GM18505 (cell line): Measurements from ENCODE around the gene ERVK3-1.
"Not testable (repeated sequence)": the region's sequence is repeated elsewhere in the genome, so short reads cannot be mapped to it uniquely, and the experiment has no call there.

ENCODE experiments used
- ATAC-seq: cut with Tn5 transposase; IDR thresholded peaks from one replicate; pipeline ENCODE4 v1.9.1; 2021; ENCODE audit not compliant: unreplicated experiment
- POLR2A ChIP-seq: IDR thresholded peaks from 4 replicates; pipeline ENCODE4 v1.6.1; 2011; ENCODE audit warnings: borderline replicate concordance; ENCODE audit not compliant: insufficient read depth, insufficient read length; ENCODE audit errors: extremely low read depth

Gene ERVK3-1

GRCh38 chr19:58279042-58279924 lies 25.9 kb upstream of the ERVK3-1 start:
- ATAC-seq, result peak; percentile 27
- no peak for TF ChIP-seq POLR2A

GRCh38 chr19:58279925-58280316 lies 25.3 kb upstream of the ERVK3-1 start:
- no peak for TF ChIP-seq POLR2A
- ATAC-seq, result no peak

DNA sequence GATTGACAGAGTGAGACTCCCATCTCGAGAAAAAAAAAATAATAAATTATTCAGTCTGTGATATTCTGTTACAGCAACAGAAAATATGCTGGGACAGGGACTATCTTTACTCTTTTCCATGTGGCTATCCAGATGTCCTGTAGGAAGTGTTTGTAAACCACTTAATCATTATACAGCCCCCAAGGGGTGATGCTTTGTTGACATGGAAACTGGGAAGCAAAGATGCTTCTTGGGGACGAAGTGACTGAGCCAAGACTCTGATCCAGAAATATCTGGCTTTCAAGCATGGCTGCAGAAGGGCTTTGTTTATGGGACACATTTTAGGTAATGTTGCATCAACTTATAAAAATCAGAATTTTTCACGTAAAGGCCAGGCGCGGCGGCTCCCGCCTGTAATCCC lies 21.0 kb upstream of the ERVK3-1 start:
- no peak for ATAC-seq
- no peak for TF ChIP-seq POLR2A

DNA sequence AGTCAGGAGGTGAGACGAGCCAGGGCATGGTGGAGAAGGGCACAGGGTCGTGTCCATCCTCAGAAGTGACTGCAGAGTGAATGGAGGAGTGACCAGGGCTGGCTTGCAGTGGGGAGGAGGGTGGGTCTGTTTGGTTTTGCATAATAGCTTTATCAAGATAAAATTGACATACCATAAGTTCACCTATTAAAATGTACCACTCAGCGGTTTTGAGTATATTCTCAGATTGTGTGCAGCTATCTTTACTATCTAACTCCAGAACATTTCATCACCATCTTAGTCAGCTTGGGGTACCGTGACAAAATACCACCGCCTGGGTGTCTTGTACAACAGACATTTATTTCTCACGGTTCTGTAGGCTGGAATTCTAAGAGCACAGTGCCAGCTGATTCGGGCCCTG lies 13.2 kb upstream of the ERVK3-1 start:
- no peak for TF ChIP-seq POLR2A
- ATAC-seq, result no peak

GRCh38 chr19:58294743-58295374 lies 10.3 kb upstream of the ERVK3-1 start:
- no peak for TF ChIP-seq POLR2A
- no peak for ATAC-seq

DNA sequence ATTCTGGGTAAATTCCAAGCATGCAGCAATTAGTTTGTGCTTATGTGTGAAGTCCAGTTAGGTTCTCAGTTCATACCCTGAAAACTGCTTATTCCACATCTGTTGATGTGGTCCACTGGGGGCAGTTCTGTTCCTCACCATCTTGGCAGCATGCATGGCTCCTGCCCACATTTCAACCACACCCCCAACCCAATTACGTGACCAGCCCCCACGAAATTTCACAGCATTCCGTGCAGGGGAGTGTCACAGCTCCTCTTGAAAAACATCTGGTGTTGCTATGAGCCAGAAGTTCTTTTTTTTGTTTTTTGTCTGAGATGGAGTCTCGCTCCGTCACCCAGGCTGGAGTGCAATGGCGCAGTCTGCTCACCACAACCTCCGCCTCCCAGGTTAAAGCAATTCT lies 9.1 kb upstream of the ERVK3-1 start:
- no peak for ATAC-seq
- no peak for TF ChIP-seq POLR2A

DNA sequence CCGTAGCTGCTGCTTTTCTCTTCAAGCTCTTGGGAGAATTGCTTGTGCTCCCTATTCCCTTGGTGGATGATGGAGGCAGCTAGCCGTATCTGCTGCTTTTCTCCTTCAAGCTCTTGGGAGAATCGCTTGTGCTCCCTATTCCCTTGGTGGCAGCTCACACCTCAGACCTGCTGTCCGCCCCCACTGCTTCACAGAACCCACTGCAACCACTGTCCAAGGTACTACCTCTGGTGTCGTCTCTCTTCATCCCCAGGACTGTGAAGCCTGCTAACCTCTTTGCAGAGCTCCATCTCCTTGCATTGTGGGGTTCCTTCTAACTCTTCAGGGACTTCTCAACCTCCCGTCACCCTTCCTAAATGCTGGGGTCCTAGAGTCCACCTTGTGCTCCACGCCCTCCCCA lies 4.6 kb upstream of the ERVK3-1 start:
- no peak for ATAC-seq
- TF ChIP-seq POLR2A, result no peak

GRCh38 chr19:58304255-58304654 lies 922 bp upstream of the ERVK3-1 start:
- ATAC-seq, result no peak
- no peak for TF ChIP-seq POLR2A

DNA sequence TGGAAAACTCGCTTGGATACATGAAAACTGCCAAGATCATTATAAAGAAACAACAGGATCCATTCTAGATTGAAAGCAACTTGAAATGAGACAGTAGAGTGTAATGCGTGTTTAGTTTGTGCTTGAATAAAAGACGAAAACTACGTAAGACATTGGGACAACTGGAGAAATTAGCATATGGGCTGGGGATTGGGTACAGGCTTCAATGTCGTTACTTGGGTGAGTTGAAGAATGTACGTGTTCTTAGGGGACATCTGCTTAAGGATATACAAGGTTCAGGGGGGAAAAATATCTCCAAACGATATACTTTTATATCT lies 471 bp upstream of the ERVK3-1 start:
- no peak for TF ChIP-seq POLR2A
- ATAC-seq, result no peak

- no peak for TF ChIP-seq POLR2A
Observed at GRCh38 chr19:58305932-58306323, 751 bp downstream of the ERVK3-1 start.

DNA sequence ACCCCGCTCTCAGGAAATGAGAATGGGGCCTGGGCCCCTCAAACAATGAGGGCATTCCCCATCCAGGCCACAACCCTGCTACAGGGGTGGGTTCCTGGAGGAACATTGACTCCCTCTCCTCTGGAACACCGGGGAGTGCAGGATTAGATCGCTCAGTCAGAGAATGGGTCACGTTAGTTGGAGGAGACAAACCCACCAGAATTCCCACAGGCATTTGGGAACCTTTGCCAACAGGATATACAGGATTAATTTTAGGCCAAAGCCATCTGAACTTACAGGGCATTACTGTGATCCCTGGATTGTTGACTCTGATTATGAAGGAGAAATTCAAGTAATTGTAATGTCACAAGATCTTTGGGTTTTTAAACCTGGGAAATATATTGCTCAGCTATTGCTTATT lies 2.6 kb downstream of the ERVK3-1 start:
- TF ChIP-seq POLR2A, result no peak
- no peak for ATAC-seq

More at GRCh38 chr19:58305932-58306323, 751 bp downstream of the ERVK3-1 start:
- no peak for ATAC-seq

DNA sequence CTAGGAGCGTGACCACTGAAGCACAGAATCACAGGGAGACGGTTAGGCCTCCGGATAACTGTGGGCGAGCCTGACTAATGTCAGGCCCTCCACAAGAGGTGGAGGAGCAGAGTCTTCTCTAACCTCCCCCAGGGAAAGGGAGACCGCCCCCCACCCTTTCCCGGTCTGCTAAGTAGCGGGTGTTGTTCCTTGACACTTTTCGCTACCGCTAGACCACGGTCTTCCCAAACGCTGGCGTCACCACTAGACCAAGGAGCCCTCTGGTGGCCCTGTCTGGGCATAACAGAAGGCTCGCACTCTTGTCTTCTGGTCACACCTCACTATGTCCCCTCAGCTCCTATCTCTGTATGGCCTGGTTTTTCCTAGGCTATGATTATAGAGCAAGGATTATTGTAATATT lies 5.5 kb downstream of the ERVK3-1 start:
- not testable (repeated sequence) for ATAC-seq

DNA sequence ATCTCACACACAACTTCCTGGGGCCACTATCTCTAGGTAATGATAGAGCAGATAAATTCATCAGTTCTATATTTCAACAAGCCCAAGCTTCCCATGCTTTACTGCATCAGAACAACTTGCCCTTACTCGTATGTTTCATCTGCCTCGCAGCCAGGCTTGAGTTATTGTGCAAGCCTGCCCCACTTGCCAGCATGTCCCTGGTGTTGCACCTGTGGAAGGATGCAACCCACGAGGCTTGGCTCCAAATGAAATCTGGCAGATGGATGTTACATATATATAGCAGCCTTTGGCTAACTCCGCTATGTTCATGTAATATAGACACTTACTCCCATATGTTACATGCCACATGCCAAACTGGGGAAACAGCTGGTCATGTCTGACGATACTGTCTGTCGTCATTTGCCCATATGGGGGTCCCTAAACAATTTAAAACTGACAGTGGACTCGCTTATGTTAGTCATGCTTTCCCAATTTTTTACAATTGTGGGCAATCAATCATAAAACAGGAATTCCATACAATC lies 6.2 kb downstream of the ERVK3-1 start:
- no peak for TF ChIP-seq POLR2A
- ATAC-seq, result no peak

- TF ChIP-seq POLR2A, result no peak
- ATAC-seq, result no peak
Observed at GRCh38 chr19:58315580-58315979, 10.4 kb downstream of the ERVK3-1 start.

GRCh38 chr19:58317476-58318072 lies 12.4 kb downstream of the ERVK3-1 start:
- ATAC-seq, result no peak
- no peak for TF ChIP-seq POLR2A

GRCh38 chr19:58318297-58318696 lies 13.1 kb downstream of the ERVK3-1 start:
- TF ChIP-seq POLR2A, result no peak
- no peak for ATAC-seq
